DMS53 (cell line): ENCODE results near the gene GHRHR.
A peak's percentile ranks its signal among the peaks of the same experiment; 100 is the strongest.

Experiments used
- DNase-seq: peaks from one replicate; lab custom pipeline; 2025; lab: John Stamatoyannopoulos, UW

GHRHR gene

DNA sequence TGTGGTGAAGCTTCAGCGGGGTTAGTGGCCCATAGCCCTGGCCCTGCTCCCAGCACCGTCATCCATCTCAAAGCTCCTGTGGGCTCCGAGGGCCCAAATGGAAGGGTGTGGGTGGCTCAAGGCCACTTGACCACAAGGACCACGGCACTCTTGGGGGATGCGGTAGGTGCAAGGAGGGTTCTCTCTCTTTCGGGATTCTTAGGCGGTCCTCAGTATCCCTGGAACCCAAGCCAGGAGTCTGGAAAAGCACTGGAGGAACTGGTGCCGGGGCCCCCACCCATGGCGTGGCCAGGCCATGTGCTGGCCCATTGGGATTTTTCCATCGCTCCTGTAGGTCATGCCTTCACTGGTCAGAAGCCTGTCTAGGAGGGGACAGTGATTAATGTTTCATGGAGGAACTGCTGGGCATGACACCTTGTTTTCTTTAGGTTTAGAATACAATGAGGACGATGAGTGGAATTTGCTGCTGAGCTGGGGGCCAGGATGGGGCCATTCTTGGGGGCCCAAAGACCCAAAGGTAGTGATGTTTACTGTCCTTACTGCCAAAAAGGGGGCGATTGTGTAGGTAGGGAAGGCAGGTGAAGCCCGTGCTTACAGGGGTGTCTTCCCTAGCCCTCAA lies 35.4 kb upstream of the GHRHR start:
- no peak for DNase-seq

GRCh38 chr7:30929686-30930085 lies 34.1 kb upstream of the GHRHR start:
- no peak for DNase-seq

- DNase-seq: no peak
Observed at GRCh38 chr7:30930621-30931020, 33.1 kb upstream of the GHRHR start.

DNA sequence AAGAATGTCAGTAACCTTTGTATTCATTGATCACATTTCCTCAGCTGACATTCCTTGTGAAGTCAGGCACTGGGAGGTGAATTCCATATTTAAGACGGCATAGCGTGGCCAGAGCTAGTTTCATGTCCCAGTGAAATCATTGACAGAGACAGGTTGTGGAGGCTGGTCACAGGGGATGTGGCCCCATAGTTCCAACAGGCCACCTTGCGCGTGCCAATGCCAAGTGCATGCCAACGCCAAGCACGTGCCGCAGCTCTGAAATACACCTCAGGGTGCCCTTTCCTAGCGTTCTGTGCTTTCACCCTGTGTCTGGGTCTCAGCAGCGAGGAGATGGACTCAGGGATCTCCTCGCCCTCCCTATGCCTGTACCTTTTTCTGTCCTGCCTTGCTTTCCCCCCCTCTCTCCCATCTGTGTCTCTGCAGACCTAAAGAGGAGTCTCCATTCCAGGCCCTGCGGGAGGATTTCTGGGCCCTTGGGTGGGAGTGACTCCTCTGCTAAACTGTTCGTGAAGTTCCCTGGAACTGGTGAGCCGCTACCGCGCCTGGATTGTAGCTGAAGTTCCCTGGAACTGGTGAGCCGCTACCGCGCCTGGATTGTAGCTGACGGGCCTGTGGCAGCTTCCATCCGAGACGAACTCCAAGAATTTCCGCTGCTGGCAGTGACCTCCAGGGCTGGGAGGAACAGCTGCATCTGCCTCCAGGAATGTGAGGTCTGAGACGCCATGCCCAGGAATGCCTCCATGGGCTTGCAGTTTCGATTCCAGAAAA lies 32.4 kb upstream of the GHRHR start:
- no peak for DNase-seq

- no peak for DNase-seq
Observed at GRCh38 chr7:30931929-30932540, 31.7 kb upstream of the GHRHR start.

GRCh38 chr7:30932562-30932961 lies 31.2 kb upstream of the GHRHR start:
- no peak for DNase-seq

- DNase-seq: no peak
Observed at GRCh38 chr7:30933124-30933974, 30.4 kb upstream of the GHRHR start.

- no peak for DNase-seq
Observed at GRCh38 chr7:30934225-30934624, 29.5 kb upstream of the GHRHR start.

DNA sequence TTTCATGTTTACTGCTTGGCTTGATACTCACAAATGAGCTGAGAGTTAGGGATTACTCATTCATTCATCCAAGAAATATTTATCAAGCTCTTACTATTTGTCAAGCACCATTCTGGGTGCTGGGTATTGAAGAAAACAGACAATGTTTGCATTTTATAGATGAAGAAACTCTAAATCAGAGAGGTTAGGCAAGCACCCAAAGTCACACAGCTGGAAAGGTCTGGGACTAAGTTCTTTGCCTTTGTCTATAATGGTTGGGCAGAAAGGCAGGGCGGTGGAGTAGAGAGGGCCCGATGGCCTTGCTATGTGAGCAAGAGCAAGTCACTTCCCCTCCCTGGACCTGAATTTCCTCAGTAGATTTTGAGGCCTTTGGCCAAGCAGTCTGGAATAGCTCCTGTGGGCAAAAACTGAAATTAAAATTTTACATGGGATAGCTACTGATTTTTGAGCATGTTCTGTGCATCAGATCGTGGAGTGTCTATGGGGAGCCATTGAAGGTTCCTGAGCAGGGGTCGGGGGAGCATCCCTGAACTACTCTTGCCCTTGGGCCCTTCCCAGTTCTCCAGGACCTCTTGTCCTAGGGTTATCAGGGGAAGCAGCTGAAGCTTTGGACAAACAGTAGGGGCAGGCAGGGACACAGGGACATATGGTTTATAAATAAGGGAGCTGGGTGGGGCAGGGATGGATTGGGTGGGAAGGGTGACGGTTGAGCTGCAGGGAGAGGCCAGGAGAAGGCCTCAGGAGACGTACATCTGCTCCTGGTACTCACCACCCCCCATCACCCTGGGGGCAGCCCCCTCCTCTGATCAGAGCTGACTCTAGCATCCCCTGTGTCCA lies 28.8 kb upstream of the GHRHR start:
- DNase-seq: no peak

DNA sequence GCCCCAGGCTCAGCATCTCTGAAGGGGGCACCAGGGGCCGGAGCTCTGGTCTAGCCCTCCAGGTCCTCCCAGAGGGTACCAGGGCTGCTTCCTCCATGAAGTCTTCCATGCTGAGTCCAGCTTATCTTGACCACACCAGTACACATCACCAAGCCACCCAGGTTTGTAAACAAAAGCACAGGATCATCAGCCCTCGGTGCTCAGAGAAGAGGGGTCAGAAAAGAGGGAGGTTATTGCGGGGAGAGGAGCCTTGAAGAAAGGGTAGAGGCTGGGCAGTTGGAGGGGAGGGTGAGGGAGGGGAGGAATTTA lies 28.2 kb upstream of the GHRHR start:
- no peak for DNase-seq

DNA sequence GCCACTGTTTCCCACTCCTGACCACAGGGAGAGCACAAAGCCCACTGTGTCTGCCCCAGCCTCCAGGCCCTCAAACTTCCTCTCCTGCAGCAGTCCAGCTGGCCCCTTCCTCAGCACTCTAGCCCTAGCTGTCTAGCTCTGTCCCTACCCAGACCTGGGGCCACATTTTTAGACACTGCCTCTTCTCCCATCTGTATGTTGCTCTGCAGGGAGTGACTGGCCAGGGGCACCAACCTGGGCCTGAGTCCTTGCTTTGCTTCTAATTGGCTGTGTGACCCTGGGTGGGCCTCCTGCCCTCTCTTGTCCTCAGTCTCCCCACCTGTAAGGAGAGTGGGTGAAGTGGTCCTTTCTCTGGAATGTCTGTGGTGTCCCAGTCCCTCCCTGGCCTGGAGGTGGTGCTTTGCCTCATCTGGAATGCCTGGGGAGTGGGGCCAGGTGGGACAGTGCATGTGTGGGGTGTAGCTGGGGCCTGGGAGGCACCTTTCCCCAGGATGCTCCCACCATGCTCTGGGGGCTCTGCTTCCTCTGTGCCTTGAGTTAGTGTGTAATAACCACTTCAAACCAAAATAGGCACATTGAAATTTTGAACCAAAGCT lies 27.0 kb upstream of the GHRHR start:
- DNase-seq: no peak

DNA sequence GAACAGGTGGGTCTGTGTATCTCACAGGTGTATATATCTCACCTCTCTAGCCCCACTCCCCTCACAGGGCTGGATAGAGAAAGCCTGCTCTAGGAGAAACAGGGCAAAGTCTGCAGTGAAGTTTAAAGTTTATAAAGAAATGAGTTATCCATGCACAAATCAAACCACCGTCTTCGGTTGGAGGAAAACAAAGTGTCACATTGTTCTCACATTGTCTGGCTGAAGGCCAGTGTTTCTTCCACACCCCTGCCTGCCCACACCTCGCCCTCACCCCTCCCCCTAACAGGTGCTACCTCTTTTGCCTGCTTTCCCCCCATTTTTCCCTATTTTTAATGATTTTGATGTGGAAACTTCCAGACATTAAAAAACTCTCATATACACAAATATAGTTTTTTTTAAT lies 26.3 kb upstream of the GHRHR start:
- DNase-seq: no peak

GRCh38 chr7:30938435-30939316 lies 25.1 kb upstream of the GHRHR start:
- DNase-seq: peak; percentile 95

- DNase-seq: peak; percentile 76
Observed at GRCh38 chr7:30941582-30942323, 22.0 kb upstream of the GHRHR start.

GRCh38 chr7:30950197-30950596 lies 13.6 kb upstream of the GHRHR start:
- no peak for DNase-seq

GRCh38 chr7:30954914-30955313 lies 8.8 kb upstream of the GHRHR start:
- no peak for DNase-seq

DNA sequence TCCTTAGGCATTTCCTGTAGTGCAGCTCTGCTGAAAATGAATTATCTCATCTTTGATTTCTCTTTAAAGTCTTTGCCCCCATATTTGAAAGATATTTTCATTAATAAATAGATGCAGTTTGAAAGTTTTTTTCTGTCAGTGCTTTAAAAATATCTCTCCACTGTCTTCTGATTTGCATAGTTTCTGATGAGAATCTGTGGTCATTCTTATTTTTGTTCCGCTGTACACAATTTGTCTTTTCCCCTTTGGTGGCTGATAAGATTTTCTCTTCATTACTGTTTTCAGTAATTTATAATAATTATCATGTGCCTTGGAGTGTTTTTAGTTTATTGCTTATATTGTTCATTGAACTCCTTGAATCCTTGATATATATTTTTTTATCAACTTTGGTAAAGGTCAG lies 7.0 kb upstream of the GHRHR start:
- DNase-seq: no peak

GRCh38 chr7:30965372-30965771 lies 1.6 kb downstream of the GHRHR start:
- DNase-seq: no peak

GRCh38 chr7:30965883-30966282 lies 2.1 kb downstream of the GHRHR start:
- DNase-seq: no peak

DNA sequence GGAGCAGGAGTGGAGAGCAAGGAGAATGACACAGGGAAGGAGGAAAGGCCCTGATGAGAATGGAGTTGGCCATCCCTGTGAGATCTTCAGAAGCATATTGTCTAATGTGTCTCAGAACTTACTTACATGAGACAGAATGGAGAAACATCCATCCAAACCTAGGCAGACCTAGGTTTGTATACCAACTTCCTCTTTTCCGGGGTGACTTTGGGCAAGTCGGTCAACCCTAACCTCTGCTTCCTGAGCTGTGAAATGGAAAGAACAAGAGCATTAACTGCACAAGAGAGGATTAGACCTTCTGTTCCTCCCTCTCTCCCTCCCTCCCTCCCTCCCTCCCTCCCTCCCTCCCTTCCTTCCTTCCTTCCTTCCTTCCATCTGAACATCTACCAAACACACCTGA lies 4.5 kb downstream of the GHRHR start:
- DNase-seq: no peak
